Fibroblast of skin of scalp (primary cell): ENCODE measurements around the gene KRT80.

Source experiments
- DNase-seq: peaks from one replicate; pipeline ENCODE4 v3.0.0-alpha.2; 2013

Gene KRT80

GRCh38 chr12:52197371-52198231, 5.8 kb upstream of the KRT80 start:
- no peak for DNase-seq

DNA sequence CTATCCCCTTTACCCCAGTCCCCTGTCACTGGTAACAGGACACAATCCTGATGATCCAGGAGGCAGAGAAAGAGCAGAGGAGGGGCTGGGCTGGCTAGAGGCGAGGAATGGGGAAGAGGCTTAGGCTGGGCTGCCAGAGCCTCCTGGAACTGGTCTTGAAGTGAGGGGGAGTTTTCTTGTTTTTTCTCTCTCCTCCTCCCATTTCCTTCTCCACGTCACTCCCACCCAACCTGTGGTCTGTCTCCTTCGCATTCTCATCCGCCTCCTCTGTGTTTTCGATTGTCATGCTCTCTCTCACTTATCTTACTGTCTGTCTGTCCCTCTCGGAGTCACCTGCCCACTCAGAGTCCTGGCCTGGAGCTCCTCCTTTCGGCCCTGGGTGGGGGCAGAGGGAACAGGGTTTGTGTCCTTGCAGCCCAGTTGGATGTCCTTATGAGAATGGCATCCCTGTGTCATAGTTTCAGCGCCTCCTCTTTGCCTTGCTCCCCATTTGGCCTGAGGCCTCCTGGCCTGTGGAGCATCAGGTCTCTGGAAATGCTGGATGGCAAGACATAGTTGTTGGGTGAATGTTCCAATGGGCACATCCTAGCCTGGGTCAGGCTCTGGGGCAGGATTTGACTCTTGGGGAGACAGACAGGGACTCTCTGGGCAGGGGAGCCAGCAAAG, 3.4 kb upstream of the KRT80 start:
- DNase-seq: peak; percentile 48

DNA sequence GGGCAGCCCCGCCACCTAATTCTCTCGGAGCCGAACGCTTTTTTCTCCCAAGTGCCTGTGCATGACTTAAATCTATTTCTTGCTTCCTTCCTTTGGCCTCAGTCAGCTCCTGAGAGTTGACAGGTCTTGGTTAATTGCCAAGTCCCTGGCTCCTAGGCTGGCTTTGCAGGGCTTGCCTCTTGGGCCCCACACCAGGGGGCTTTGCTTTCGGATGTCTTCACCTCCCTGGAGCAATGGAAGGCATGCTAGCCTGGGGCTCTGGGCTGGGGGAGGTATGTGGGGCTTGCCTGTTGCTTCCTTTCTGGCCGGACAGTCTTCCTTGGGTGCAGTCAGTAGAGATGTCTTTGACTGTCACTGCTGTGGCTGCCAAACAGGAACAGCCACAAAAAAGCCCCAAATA, 2.2 kb upstream of the KRT80 start:
- peak; percentile 94 for DNase-seq

- no peak for DNase-seq
These were observed 1.7 kb upstream of the KRT80 start for GRCh38 chr12:52193532-52193931.

DNA sequence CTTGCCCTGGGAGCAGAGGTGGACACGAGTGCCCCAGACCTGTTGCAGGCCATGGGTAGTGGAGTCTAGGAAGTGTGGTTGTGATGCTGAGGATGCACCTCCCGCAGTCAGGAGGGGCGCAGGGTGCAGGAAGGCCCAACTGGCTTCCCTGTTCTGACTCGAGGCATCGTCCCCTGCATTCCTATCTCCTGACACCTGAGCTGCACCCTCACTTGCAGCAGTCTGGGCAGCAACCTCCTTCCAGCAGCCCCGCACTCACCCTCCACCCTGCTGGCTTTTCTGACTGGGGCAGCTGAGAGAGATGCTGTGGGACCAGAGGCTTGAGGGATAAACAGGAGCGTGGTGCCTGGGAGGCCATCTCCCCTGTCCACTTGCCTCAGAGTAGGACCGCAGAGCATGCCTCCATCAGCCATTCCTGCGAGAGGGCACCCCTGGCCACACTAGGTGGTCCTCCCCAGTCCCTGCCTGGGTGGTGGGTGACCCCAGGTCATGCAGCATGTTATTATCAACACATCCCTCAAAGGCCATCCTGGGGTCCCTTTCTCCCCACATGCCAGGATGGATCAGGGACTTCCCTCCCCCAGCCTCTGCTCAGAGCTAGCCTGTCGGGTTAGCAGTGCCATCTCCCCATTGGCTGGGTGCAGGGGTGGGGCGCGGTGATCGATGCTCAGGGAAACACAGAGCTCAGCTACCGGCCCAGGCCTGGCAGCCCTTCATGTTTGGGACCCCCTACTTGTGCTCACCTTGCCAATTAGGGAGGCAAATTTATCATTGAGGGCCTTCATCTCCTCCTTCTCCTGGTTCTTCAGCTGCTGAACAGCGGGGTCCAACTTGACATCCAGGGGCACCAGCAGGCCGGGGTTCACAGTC, 719 bp downstream of the KRT80 start:
- DNase-seq: no peak

DNA sequence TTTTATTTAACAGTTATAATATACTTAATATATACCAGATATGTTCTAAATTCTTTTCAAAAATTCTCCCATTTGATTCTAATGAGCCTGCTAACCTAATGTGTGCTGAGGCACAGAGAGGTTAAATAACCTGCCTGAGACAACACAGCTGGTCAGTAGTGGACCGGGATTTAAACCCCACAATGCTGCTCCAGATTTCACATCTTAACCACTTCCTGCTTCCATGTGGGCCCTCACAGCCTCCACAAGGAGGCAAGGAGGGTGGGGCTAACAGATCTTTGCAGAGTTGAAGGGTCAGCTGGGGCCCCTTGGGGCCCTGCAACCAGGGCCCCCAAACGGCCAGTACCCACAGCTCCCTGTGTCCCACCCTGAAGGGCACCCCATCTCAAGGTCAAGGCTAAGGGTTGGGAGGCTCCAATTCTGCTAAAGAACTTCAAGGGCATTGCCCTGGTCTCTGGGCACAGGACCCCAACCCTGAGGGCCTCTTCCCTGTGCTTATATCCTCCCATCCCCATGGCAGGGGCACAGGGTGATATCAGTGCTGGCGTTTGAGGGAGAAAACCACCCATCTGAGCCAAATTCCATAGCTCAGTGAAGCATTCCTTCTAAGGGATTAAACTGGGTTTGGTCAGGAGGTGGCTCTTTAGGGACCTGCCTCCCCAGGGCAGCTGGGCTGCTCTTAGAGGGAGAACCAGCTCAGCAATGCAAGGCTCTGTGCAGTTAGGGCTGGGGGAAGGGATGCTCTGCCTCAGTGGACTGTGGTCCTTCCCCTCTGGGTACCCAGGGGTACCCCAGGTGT, 2.2 kb downstream of the KRT80 start:
- DNase-seq: peak; percentile 89

DNA sequence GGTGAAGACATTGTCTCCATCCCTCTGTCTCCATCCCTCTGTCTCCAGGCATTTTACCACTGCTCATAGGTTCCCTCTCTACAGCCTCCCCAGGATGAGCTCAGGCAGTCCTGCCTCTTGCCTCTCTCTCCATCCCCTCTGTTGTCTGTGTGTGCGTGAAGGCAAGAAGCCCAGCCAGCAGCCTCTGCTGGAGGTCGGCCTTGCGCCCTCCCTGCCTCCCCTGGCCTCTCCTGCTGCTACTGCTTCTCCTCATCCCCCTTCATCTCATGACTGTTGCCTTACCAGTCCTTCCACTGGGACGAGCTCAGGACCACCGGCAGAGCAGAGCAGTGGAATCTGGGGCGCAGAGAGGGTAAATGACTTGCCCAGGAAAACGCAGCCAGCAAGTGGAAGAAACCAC, 3.2 kb downstream of the KRT80 start:
- no peak for DNase-seq

GRCh38 chr12:52187640-52188039, 4.2 kb downstream of the KRT80 start:
- no peak for DNase-seq

GRCh38 chr12:52187206-52187605, 4.6 kb downstream of the KRT80 start:
- DNase-seq: no peak

DNA sequence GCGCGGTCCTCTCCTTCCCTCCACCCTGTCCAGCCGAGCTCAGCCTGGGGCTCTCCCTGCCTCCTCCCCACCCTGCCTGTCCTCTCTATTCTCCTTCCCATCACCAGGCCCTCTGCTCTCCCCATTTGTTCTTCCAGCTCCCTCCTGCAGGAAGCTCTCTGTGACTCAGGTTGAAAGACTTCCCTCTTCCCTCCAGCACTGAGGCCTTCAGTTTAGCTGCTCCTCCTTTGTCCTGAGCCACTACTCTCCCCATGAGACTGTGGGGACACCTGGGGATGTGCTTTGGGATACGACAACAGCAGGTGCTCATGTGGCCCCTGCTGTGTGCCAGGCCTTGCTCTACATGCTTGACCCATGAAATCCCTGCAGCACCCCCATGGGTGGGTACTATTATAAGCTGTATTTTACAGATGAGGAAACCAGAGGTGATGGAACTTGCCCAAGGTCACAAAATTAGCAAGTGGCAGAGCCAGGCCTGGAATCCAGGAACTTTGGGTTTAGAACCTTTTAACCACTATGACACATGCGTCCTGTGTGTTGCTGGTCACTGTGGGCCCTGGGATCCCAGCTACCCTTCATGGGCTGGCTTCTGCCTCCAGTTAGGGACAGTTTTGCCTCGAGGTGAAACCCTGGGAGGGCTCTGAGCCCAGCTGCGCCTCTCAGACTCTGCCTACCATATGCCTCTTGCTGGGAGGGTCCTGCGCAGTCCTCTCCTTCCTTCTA, 5.5 kb downstream of the KRT80 start:
- DNase-seq: peak; percentile 89

- no peak for DNase-seq
These were observed 6.3 kb downstream of the KRT80 start for GRCh38 chr12:52185400-52185967.

DNA sequence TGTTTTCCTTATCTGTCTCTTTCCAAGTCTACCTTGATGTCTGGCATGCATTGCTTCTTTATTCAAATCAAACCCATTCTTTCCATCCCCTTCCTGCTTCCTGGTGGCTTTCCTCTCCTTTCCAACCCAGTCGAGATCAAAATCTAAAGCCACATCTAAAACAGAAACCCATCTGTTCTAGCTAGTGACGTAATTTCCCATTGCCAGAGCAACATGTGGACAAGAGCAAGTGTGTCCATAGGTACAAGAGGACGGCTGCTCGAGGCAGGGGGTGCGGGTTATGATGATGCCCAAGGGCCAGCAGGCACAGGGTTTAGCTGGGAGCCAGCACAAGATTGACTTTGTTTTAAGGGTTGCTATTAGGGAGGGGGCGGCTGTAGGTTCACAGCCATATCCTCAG, 7.0 kb downstream of the KRT80 start:
- no peak for DNase-seq

DNA sequence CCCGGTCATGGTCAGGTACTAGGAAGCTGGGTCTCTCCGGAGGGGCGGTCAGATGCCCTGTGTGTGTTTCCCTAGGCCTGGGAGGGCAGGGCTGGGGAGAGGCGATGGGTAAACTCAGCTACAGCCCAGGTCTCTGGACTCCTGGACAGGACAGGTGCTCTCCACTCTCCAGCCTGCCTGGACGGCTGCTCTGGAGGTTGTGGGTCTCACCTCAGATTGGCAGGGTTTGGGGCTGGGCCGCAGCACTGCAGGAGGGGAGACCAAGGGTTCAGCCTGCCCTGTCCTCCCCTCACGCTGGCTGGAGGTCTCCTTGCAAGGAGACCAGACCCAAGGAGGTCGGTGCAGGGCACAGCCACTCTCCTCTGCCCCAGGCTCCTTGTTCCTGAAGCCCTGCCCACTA, 7.8 kb downstream of the KRT80 start:
- DNase-seq: no peak

DNA sequence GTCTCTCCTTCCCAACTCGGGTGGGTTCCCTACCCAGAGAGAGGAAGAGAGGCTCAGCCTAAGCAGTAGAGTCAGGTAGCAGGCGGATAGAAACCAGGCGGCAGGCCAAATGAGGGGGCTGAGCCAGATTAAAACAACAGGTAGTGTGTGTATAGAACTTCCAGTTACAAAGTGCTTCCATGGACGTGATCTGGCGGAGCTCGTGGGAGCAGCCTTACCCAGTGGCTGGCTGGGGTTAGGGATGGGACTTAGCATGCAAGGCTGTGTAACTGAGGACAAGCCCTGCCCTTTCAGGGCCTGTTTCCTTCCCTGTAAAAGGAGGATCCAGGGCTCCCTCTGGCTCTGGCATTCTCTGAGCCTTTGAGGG, 8.3 kb downstream of the KRT80 start:
- no peak for DNase-seq

GRCh38 chr12:52182898-52183543, 8.8 kb downstream of the KRT80 start:
- no peak for DNase-seq

DNA sequence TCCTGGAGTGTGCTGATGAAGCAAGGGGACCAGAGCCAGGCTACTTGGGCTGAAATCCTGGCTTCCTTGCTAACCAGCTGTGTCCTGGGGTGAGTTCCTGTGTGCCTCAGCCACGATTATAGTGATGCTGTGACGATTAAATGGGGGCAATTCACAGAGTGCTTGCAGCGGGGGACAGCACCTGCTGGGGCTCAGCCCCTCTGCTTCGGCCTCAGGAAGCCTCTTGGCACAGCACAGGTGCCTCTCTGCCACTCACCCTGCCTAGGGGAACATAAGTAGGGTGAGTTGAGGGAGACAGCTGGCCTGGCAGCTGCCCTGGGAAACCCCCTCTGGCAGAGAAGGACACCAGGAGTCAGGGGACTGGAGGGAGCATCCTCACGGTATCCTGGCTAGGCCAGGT, 9.4 kb downstream of the KRT80 start:
- DNase-seq: no peak

GRCh38 chr12:52181746-52182145, 10.1 kb downstream of the KRT80 start:
- peak; percentile 86 for DNase-seq

DNA sequence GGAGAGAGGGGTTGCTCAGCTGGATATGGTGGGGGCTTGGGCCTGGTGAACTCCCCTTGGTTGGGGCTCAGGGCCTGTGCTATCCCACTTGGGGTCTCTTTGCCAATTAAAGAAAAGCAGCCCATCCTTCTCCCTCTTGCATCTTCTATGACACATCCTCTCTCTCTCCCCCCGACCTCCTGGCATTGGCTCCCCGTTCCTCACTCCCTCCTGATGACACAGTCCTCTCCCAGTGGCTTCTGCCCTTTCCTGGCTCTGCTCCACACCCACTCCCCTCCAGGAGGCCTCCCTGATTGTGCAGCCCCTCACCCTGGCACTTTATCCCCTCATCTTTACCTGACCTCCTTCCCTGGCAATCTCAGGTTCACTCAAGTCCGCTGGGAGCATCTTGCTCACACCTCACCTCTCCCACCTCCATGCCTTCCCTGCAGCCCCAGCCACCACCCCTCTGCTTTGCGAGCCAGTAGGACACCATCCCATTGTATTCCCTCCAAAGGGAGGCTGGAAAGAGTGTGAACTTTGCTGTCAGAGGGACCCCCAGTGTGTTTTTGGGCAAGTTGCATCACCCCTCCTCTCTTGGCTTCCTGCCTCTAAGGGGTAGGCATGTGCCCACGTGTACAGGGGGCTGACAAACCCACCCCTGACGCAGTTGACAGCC, 10.7 kb downstream of the KRT80 start:
- no peak for DNase-seq

GRCh38 chr12:52179396-52179973, 12.3 kb downstream of the KRT80 start:
- DNase-seq: no peak

DNA sequence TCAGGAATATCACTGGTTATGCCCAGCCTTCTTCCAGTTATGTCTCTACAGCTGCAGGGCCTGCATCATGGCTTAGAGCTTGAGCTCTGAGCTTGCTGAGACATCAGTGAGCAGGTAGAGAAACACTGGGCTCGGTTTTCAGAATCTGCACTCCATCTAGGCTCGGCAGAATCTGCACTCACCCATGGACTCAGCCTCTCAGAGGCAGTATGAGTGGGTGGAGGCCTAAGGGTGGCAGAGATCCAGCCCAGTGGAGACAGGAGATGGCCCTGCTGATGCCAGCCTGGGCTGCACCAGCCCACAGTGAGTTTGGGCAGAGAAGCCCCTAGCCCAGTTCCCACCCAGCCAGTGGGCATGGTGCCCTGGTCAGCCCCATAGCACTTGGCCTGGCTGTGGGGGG, 12.8 kb downstream of the KRT80 start:
- no peak for DNase-seq
